ENCODE data around the gene B3GAT3.

DNA sequence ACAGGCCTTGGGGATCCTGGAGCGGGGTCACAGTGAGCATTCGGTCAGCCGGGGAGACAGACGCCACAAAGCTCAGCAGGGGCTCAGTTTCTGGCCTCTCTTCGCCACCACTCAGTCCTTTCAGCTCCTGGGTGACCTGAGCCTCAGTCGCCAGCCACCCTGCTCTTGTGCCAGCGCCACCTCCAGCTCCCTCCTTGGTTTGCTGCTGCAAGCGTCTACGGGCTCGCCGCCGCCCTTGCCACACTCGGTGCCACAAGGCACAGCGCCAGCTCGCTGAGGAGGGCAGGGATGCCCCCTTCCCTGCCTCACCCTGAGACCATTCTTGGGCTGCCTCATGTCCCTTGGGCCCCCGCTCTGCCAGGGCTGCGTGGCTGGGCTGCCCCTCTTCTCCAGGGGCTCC is 46.6 kb downstream of the B3GAT3 start:
- no peak for TF ChIP-seq POLR2A (IDR thresholded peaks at IDR 0.05)
- TF ChIP-seq, protein P1, sequence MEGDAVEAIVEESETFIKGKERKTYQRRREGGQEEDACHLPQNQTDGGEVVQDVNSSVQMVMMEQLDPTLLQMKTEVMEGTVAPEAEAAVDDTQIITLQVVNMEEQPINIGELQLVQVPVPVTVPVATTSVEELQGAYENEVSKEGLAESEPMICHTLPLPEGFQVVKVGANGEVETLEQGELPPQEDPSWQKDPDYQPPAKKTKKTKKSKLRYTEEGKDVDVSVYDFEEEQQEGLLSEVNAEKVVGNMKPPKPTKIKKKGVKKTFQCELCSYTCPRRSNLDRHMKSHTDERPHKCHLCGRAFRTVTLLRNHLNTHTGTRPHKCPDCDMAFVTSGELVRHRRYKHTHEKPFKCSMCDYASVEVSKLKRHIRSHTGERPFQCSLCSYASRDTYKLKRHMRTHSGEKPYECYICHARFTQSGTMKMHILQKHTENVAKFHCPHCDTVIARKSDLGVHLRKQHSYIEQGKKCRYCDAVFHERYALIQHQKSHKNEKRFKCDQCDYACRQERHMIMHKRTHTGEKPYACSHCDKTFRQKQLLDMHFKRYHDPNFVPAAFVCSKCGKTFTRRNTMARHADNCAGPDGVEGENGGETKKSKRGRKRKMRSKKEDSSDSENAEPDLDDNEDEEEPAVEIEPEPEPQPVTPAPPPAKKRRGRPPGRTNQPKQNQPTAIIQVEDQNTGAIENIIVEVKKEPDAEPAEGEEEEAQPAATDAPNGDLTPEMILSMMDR (IDR thresholded peaks at IDR 0.05), result no peak
- TF ChIP-seq EP300 (IDR thresholded peaks at IDR 0.05; ENCODE audit: low read depth), result no peak
- TF ChIP-seq POLR2AphosphoS5 (IDR thresholded peaks at IDR 0.05), result peak in 1 of 3 donors; percentile 10
